G401.6 (cell line): ENCODE data around the gene TIMM8A.
"Not testable (repeated sequence)": the region's sequence is repeated elsewhere in the genome, so short reads cannot be mapped to it uniquely, and the experiment has no call there.

Source experiments
- FAIRE-seq: peaks from 2 replicates; lab custom pipeline; 2012; peaks lifted over from hg19 to GRCh38; lab: Jason Lieb, UNC

The TIMM8A gene

DNA sequence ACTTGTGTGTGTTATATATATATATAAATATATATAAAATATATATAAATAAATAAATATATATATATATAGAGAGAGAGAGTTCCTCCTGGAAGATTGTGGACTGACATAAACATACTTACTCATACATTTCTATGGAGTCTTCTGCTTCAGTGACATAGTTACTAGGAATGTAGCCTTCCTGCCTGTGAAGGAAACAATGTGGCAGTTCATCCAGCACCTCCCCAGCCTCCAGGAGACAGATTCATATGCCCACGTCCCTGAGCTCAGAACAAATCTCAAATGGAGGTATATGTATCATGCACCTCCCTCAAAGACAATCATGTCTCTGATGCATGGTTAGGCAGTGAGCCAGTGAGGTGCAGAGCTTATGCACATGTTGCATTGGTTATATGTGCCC is 11.4 kb upstream of the TIMM8A start:
- no peak for FAIRE-seq

DNA sequence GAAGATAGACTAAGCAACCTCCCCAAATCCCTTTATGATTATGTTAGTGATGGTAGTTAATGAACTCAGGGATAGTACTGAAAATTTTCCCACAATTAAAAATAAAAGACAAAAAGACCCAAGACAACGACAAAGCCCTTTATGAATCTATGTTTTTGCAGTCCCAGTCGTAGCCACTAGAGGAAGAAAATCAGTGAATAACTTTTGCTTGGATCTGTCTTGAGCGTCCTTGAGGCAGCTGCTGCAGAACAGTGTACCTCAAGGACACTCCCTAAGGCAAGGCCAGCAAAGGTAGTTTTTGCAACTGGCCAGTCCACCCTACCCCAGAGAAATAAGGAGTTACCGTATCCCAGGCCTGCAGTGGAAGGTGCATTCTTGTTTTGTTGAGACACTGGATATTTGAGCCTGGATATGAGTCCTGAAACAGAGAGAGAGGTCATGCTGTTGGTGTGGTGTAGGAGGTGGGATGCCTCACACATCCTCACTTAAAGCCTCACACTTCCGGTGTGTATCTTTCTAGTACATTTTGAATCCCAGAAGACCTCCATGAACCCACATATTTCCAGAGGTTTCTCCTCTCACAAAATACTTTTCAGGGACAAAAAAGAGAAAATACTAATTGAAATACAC is 8.7 kb upstream of the TIMM8A start:
- peak; percentile 92 for FAIRE-seq

- no peak for FAIRE-seq
Observed at GRCh38 chrX:101349193-101349562, 636 bp upstream of the TIMM8A start.

- no peak for FAIRE-seq
Observed at GRCh38 chrX:101347859-101348451, 587 bp downstream of the TIMM8A start.

- FAIRE-seq, result no peak
Observed at GRCh38 chrX:101337776-101338271, 10.7 kb downstream of the TIMM8A start.

GRCh38 chrX:101334310-101334709 is 14.2 kb downstream of the TIMM8A start:
- FAIRE-seq, result not testable (repeated sequence)

DNA sequence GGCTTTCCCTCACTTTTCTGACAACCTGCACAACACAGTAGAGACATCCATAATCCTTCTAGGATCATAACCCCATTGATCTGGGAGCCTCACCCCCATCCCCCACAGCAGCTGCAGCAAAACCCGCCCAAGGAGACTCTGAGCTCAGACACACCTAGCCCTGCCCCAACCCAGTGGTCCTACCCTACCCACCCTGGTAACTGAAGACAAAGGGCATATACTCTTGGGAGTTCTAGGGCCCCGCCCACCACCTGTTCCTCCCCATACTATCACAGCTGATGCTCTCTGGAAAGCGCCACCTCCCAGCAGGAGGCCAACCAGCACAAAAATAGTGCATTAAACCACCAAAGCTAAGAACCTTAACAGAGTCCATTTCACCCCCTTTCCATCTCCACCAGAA is 21.9 kb downstream of the TIMM8A start:
- FAIRE-seq, result not testable (repeated sequence)

DNA sequence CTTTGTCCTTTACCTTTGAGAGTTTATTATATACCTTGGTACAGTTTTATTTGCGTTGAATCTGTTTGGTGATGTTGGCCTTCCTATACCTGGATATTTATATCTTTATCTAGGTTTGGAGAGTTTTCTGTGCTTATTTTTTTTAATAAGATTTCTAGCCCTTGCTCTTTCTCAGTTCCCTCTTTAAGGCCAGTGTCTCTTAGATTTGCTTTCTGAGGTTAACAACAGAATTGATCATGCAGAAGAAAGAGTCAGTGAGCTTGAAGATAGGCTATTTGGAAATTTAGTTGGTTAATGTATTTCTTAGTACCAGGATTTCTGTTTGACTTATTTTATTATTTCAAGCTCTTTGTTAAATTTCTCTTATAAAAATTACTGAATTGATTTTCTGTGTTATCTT is 44.8 kb downstream of the TIMM8A start:
- no peak for FAIRE-seq
